ENCODE data around the gene UBE2E3. TPM values are rescaled to one million over a fixed set of nuclear protein-coding genes. Genes with fewer than 3 reads are reported as not detected.

Gene UBE2E3
- 10 to 100 TPM; 29.9 to 66.5 (median 49.9) TPM for total RNA-seq
- polyA plus RNA-seq: 10 to 100 TPM; 36.5 to 49.5 (median 46.7) TPM
- long read RNA-seq, donor 1, transcript UBE2E3-202 (6 exons, 1,570 nt): major isoform, 33 of 50 reads
- long read RNA-seq, donor 1, partial matches to known transcripts: 14 of 50 reads
- long read RNA-seq, donor 1, other reads (novel, unspliced or antisense): 0 of 50 reads
- long read RNA-seq, donor 2, transcript UBE2E3-202 (6 exons, 1,570 nt): major isoform, 28 of 38 reads
- long read RNA-seq, donor 2, partial matches to known transcripts: 6 of 38 reads
- long read RNA-seq, donor 2, other reads (novel, unspliced or antisense): 0 of 38 reads

GRCh38 chr2:180980106-180980942 lies at the start of gene UBE2E3:
TSS of gene UBE2E3 (plus strand) at chr2:180980605. CDS start at chr2:180982043, 1,438 bp downstream.
- intact Hi-C loops (cut with DNase I; ENCODE audit: low total_unique reads): no loop called here
- Histone ChIP-seq H3K27me3 (replicated peaks in 1 of 7) (no peaks in the 10 kb centered on the region), H3K27ac (peak within 1 kb of the TSS; percentile 72 to 90 (median 86)), H3K9me3 (no peaks in the 10 kb centered on the region), H3K4me3 (peak within 1 kb of the TSS; percentile 53 to 81 (median 58)), H3K4me1 (peaks cover 11 to 54% (median 40%) of the 10 kb centered on the region in 6 donors), H3K36me3 (peaks cover 0 to 9% (median 0%) of the 10 kb centered on the region in 6 donors)
- peak; percentile 57 to 79 (median 78) for TF ChIP-seq POLR2AphosphoS5 (IDR thresholded peaks at IDR 0.05)
- no peak for TF ChIP-seq POLR2A (IDR thresholded peaks at IDR 0.05)
- peak in 10 of 11 experiments; percentile 14 to 84 (median 66) for TF ChIP-seq CTCF (IDR thresholded peaks at IDR 0.05 in 8 of 11, conservative IDR thresholded peaks at IDR 0.05 in 3 of 11)
- 0 to 1% (median 1%) methylated on average over 47 to 106 of the region's 106 CpGs for WGBS, 5 donors
- peak; percentile 95 for DNase-seq

GRCh38 chr2:180931841-180932240 lies 48.6 kb upstream of the UBE2E3 start:
- H3K4me3 ChIP-seq: no peak overlapping the region
- H3K4me1 ChIP-seq: no peaks in the 10 kb centered on the region
- no peak overlapping the region for H3K27ac ChIP-seq
- TF ChIP-seq POLR2AphosphoS5 (IDR thresholded peaks at IDR 0.05) (no peak), CTCF (IDR thresholded peaks at IDR 0.05 in 8 of 11, conservative IDR thresholded peaks at IDR 0.05 in 3 of 11) (no peak), POLR2A (IDR thresholded peaks at IDR 0.05) (no peak)
- no peak for DNase-seq
- intact Hi-C loops (cut with DNase I; ENCODE audit: low total_unique reads): no loop called here
- no peaks in the 10 kb centered on the region for H3K27me3 ChIP-seq (replicated peaks in 1 of 7)
- no peaks in the 10 kb centered on the region for H3K36me3 ChIP-seq
- no peaks in the 10 kb centered on the region for H3K9me3 ChIP-seq

GRCh38 chr2:180933332-180933731 lies 47.1 kb upstream of the UBE2E3 start:
- H3K36me3 ChIP-seq: no peaks in the 10 kb centered on the region

More at GRCh38 chr2:180933332-180933731, 47.1 kb upstream of the UBE2E3 start:
- H3K9me3 ChIP-seq: peaks cover 0 to 8% (median 0%) of the 10 kb centered on the region in 8 donors
- H3K27ac ChIP-seq: no peak overlapping the region
- 83 to 96% (median 90%) methylated on average over 1 of the region's 1 CpG for WGBS, 5 donors
- no peak overlapping the region for H3K4me3 ChIP-seq
- H3K27me3 ChIP-seq (replicated peaks in 1 of 7): no peaks in the 10 kb centered on the region
- H3K4me1 ChIP-seq: no peaks in the 10 kb centered on the region
- intact Hi-C loops (cut with DNase I; ENCODE audit: low total_unique reads): no loop called here
- no peak for DNase-seq
- TF ChIP-seq POLR2A (IDR thresholded peaks at IDR 0.05) (no peak), CTCF (IDR thresholded peaks at IDR 0.05 in 8 of 11, conservative IDR thresholded peaks at IDR 0.05 in 3 of 11) (no peak), POLR2AphosphoS5 (IDR thresholded peaks at IDR 0.05) (no peak)

All from spleen (tissue), 13 donors.